ENCODE measurements around the gene ZNF530. TPM values are rescaled to one million over a fixed set of nuclear protein-coding genes. Genes with fewer than 3 reads are reported as not detected.

The ZNF530 gene
- total RNA-seq, 1 donor from 2014 or later, result 7.3 TPM

GRCh38 chr19:57578487-57579205, 21.0 kb upstream of the ZNF530 start, which contains the start of gene ZNF416:
TSS of gene ZNF416 (minus strand) at chr19:57578911. CDS start at chr19:57578704, 207 bp downstream.
- H3K4me3 Mint-ChIP-seq, result peak within 1 kb of the TSS; percentile 80
- DNase-seq (ENCODE audit: low spot score), result peak; percentile 94
- H3K36me3 Mint-ChIP-seq (ENCODE audit: low read depth), result peaks cover 40% of the 10 kb centered on the region
- peaks cover 18% of the 10 kb centered on the region for H3K4me1 Mint-ChIP-seq (ENCODE audit: low read depth)
- intact Hi-C loops (cut with micrococcal nuclease), result loop anchor here (1.0 to 2.0 kb wide), 21 partner anchors 19 to 1438 kb away; partner anchors contain the start of genes TRAPPC2B, ZNF134, ZNF17 and ZNF211
- H3K27ac Mint-ChIP-seq, result peak within 1 kb of the TSS; percentile 74
- no peaks in the 10 kb centered on the region for H3K27me3 Mint-ChIP-seq (ENCODE audit: insufficient read depth)
- H3K9me3 Mint-ChIP-seq, result peaks cover 68% of the 10 kb centered on the region

GRCh38 chr19:57583104-57583520, 16.6 kb upstream of the ZNF530 start:
- peaks cover 23% of the 10 kb centered on the region for H3K4me1 Mint-ChIP-seq (ENCODE audit: low read depth)
- DNase-seq (ENCODE audit: low spot score), result no peak
- H3K27ac Mint-ChIP-seq, result no peak overlapping the region
- peaks cover 25% of the 10 kb centered on the region for H3K36me3 Mint-ChIP-seq (ENCODE audit: low read depth)
- H3K4me3 Mint-ChIP-seq, result peak overlapping the region; percentile 92
- peaks cover 62% of the 10 kb centered on the region for H3K9me3 Mint-ChIP-seq
- H3K27me3 Mint-ChIP-seq (ENCODE audit: insufficient read depth), result no peaks in the 10 kb centered on the region
- intact Hi-C loops (cut with micrococcal nuclease), result no loop called here

DNA sequence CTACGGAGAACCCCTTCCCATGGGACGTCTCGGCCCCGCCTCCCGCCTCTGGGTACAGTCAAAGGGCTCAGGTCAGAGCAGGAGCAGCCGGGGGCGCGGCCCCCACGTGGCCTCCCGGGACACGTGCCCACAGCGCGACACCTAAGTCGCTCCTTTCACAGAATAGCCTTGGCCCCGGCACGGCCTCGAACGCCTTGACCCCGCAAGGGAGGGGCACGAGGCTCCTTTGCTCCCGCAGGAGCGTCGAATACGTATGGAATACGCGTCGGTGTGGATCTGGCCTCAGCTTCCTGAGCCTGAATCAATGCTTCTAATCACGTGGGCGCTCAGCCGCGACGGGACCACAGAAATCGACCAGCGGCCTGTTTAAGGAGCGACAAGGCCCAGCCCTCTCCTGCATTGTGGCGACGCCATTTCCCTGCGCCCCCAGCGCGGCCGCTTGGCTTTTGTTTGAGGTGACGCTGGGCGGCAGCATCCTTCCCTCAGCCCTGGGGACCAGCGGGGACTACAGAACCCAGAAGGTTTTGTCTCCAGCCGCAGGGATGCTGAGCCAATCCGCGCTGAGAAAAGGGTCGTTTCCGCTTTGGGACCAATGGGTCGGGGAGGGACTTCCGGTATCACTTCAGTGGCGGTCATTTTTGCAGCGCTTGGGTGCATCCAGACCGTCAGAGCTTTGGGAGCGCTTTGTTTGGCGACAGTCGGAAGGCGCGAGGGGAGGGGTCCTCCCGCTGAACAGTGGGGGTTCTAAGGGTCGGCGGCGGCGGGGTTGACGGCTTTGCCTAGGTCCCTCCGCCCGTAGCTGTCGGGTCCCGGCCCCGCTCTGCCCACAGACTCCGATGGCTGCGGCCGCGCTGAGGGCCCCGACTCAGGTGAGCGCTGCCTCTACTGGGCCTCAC, 15.9 kb upstream of the ZNF530 start, which contains the start of gene ZIK1:
ZIK1 (plus strand) TSS at position 625 of the 896 bp plus-strand sequence; CDS start at position 837, 212 bp downstream.
- Mint-ChIP-seq H3K4me1 (ENCODE audit: low read depth) (peaks cover 20% of the 10 kb centered on the region), H3K27ac (peak within 1 kb of the TSS; percentile 81), H3K4me3 (peak within 1 kb of the TSS; percentile 92), H3K9me3 (peaks cover 68% of the 10 kb centered on the region), H3K36me3 (ENCODE audit: low read depth) (peaks cover 29% of the 10 kb centered on the region), H3K27me3 (ENCODE audit: insufficient read depth) (no peaks in the 10 kb centered on the region)
- intact Hi-C loops (cut with micrococcal nuclease), result loop anchor here (1.0 kb wide), 1 partner anchor 98 kb away; the partner anchor contains the start of gene ZNF551
- peak; percentile 81 for DNase-seq (ENCODE audit: low spot score)

DNA sequence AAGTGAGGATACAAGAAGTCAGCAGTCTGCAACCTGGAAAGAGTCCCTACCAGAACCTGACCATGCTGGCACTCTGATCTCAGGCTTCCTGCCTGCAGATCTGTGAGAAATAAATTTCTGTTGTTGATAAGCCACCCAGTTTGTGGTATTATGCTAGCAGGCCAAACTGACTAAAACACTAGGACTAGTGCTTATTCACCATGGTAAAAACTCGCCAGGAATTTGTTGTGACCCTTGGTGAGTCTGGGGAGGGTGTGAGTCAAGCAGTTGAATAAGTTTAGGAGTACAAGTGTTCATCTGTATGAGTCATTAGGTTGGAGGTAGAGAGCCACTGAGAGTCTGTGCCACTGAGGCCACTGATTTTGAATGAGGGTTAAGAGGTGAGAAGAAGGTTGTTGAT, 12.2 kb upstream of the ZNF530 start:
- peaks cover 77% of the 10 kb centered on the region for H3K9me3 Mint-ChIP-seq
- intact Hi-C loops (cut with micrococcal nuclease), result no loop called here
- no peak for DNase-seq (ENCODE audit: low spot score)
- no peak overlapping the region for H3K27ac Mint-ChIP-seq
- no peak overlapping the region for H3K4me3 Mint-ChIP-seq
- peaks cover 59% of the 10 kb centered on the region for H3K36me3 Mint-ChIP-seq (ENCODE audit: low read depth)
- H3K4me1 Mint-ChIP-seq (ENCODE audit: low read depth), result peaks cover 16% of the 10 kb centered on the region
- no peaks in the 10 kb centered on the region for H3K27me3 Mint-ChIP-seq (ENCODE audit: insufficient read depth)

GRCh38 chr19:57599377-57599760, 316 bp upstream of the ZNF530 start:
- H3K27me3 Mint-ChIP-seq (ENCODE audit: insufficient read depth), result no peaks in the 10 kb centered on the region
- H3K27ac Mint-ChIP-seq, result peak overlapping the region; percentile 58
- peak overlapping the region; percentile 85 for H3K4me3 Mint-ChIP-seq
- peaks cover 16% of the 10 kb centered on the region for H3K4me1 Mint-ChIP-seq (ENCODE audit: low read depth)
- intact Hi-C loops (cut with micrococcal nuclease), result loop anchor here (1.0 kb wide), 4 partner anchors 15 to 40 kb away; partner anchors contain the start of genes ZNF134, ZNF211 and ZNF550
- H3K9me3 Mint-ChIP-seq, result peaks cover 61% of the 10 kb centered on the region
- DNase-seq (ENCODE audit: low spot score), result no peak
- peaks cover 29% of the 10 kb centered on the region for H3K36me3 Mint-ChIP-seq (ENCODE audit: low read depth)

GRCh38 chr19:57606931-57607330, 7.2 kb downstream of the ZNF530 start:
- Mint-ChIP-seq H3K9me3 (peaks cover 76% of the 10 kb centered on the region), H3K27me3 (ENCODE audit: insufficient read depth) (no peaks in the 10 kb centered on the region), H3K4me3 (no peak overlapping the region), H3K4me1 (ENCODE audit: low read depth) (no peaks in the 10 kb centered on the region), H3K27ac (no peak overlapping the region), H3K36me3 (ENCODE audit: low read depth) (peaks cover 53% of the 10 kb centered on the region)
- DNase-seq (ENCODE audit: low spot score), result no peak
- intact Hi-C loops (cut with micrococcal nuclease), result no loop called here

DNA sequence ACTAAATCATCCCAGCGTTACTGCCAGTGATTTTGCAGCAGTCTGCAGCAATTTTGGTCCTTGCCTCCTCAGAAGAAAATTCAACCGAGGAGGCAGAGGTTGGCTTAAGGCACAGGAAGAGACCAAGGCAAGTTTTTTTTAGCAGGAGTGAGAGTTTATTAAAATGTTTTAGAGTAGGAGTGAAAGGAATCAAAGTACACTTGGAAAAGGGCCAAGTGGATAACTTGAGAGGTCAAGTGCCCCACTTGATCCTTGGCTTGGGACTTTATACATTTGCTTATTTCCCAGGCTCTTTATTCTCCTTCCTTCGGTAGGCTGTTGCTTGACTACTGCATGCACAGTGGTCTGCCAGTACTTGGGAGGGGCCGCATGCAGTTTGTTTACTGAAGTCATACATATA, 11.4 kb downstream of the ZNF530 start:
- Mint-ChIP-seq H3K9me3 (peaks cover 74% of the 10 kb centered on the region), H3K27me3 (ENCODE audit: insufficient read depth) (no peaks in the 10 kb centered on the region), H3K4me1 (ENCODE audit: low read depth) (peaks cover 11% of the 10 kb centered on the region), H3K36me3 (ENCODE audit: low read depth) (peaks cover 36% of the 10 kb centered on the region), H3K4me3 (no peak overlapping the region), H3K27ac (no peak overlapping the region)
- no peak for DNase-seq (ENCODE audit: low spot score)
- intact Hi-C loops (cut with micrococcal nuclease), result loop anchor here (10.0 kb wide), 1 partner anchor 544 kb away; the partner anchor contains the start of gene ZNF329

DNA sequence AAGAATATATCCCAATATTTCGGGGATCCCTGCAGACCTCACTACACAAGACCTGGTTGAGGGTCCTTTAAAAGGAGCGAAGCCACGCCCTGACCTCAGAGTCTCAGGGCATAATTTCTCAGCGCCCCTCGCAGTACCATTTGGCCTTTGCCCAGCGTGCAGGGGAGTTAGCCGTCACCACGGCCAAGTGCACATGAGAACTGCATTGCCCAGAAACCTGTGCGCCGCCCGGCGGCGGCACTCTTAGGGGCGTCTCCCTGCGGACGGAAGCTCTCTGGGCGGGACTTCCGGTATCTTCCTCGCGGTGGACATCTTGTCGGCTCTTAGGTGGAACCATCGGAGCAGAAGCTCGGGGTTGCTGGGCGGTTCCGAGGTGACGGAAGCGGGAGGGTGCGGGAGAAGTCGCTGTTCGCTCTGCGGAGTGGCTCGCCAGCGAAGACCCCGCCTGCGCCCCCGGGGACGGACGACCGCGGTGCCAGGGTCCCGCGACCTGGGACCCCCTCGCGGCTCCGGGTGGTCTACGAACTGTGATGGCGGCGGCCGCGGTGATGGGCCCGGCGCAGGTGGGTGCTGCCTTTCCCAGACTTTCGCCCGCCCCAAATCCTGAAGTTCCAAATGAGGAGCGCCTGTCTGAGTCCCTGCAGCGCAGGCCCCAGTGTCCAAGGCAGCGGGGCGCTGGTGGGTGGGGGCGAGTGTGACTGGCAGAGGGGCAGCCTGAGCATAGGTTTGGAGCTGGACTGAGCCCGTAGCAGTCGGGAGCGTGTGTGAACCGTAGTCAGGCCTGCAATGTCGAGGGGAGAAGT, 14.5 kb downstream of the ZNF530 start, which contains the start of gene ZNF134:
ZNF134 (plus strand) TSS at position 302 of the 803 bp plus-strand sequence. CDS start 5,227 bp downstream, outside the sequence.
- H3K9me3 Mint-ChIP-seq, result peaks cover 71% of the 10 kb centered on the region
- peak; percentile 84 for DNase-seq (ENCODE audit: low spot score)
- peaks cover 42% of the 10 kb centered on the region for H3K36me3 Mint-ChIP-seq (ENCODE audit: low read depth)
- peak within 1 kb of the TSS; percentile 90 for H3K4me3 Mint-ChIP-seq
- H3K27ac Mint-ChIP-seq, result peak within 1 kb of the TSS; percentile 78
- H3K4me1 Mint-ChIP-seq (ENCODE audit: low read depth), result peaks cover 11% of the 10 kb centered on the region
- intact Hi-C loops (cut with micrococcal nuclease), result loop anchor here (1.0 to 10.0 kb wide), 12 partner anchors 15 to 541 kb away; partner anchors contain the start of genes ZNF17, ZNF211, ZNF329 and ZNF417
- no peaks in the 10 kb centered on the region for H3K27me3 Mint-ChIP-seq (ENCODE audit: insufficient read depth)

DNA sequence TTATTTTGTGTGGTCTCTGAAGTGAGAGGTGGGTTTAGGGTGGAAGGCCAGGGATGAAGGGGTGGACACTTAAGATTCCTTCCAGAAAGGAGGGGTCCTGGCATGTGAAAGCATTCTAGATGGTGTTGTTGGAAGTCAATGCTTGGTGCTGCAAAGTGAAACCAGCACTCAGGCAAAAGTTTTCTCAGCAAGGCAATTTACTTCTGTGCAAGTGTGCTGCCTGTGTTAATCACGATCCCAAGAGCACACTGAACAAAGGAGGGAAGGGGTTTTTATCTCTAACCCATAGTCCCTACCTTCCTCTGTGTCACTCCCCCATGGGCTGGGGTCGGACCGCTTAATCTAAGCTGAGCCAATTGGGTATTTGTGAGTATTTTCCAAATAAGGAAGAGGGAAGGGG, 15.7 kb downstream of the ZNF530 start:
- peak overlapping the region; percentile 72 for H3K27ac Mint-ChIP-seq
- no peak for DNase-seq (ENCODE audit: low spot score)
- peaks cover 83% of the 10 kb centered on the region for H3K9me3 Mint-ChIP-seq
- intact Hi-C loops (cut with micrococcal nuclease), result loop anchor here (10.0 kb wide), 1 partner anchor 539 kb away; the partner anchor contains the start of gene ZNF329
- H3K4me3 Mint-ChIP-seq, result peak overlapping the region; percentile 90
- H3K27me3 Mint-ChIP-seq (ENCODE audit: insufficient read depth), result no peaks in the 10 kb centered on the region
- peaks cover 54% of the 10 kb centered on the region for H3K36me3 Mint-ChIP-seq (ENCODE audit: low read depth)
- peaks cover 11% of the 10 kb centered on the region for H3K4me1 Mint-ChIP-seq (ENCODE audit: low read depth)

GRCh38 chr19:57620673-57621348, 21.1 kb downstream of the ZNF530 start:
- DNase-seq (ENCODE audit: low spot score), result no peak
- no peaks in the 10 kb centered on the region for H3K4me1 Mint-ChIP-seq (ENCODE audit: low read depth)
- no peak overlapping the region for H3K4me3 Mint-ChIP-seq
- H3K9me3 Mint-ChIP-seq, result peaks cover 81% of the 10 kb centered on the region
- no peaks in the 10 kb centered on the region for H3K27me3 Mint-ChIP-seq (ENCODE audit: insufficient read depth)
- intact Hi-C loops (cut with micrococcal nuclease), result loop anchor here (5.0 kb wide), 1 partner anchor 509 kb away; no protein-coding TSS in a partner anchor
- peaks cover 71% of the 10 kb centered on the region for H3K36me3 Mint-ChIP-seq (ENCODE audit: low read depth)
- no peak overlapping the region for H3K27ac Mint-ChIP-seq

DNA sequence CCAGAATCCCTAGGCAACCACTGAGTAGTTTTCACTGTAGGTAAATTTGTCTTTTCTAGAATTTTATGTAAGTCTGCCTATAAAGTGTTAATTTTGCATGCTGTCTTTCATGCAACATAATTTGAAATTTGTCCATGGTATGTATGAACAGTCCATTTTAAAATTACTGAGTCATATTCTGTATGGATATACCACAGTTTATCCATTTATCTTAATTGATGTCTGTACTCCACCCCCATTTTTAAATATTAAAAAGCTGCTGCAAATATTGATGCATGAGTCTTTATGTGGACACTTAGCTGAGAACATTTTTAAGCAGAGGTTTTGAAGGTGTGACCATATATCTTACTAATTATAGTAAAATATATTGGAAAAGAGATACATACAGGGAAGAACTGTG, 23.4 kb downstream of the ZNF530 start:
- H3K27me3 Mint-ChIP-seq (ENCODE audit: insufficient read depth), result no peaks in the 10 kb centered on the region
- no peak for DNase-seq (ENCODE audit: low spot score)
- H3K9me3 Mint-ChIP-seq, result peaks cover 72% of the 10 kb centered on the region
- no peaks in the 10 kb centered on the region for H3K4me1 Mint-ChIP-seq (ENCODE audit: low read depth)
- H3K27ac Mint-ChIP-seq, result no peak overlapping the region
- H3K36me3 Mint-ChIP-seq (ENCODE audit: low read depth), result peaks cover 53% of the 10 kb centered on the region
- no peak overlapping the region for H3K4me3 Mint-ChIP-seq
- intact Hi-C loops (cut with micrococcal nuclease), result loop anchor here (5.0 kb wide), 1 partner anchor 511 kb away; no protein-coding TSS in a partner anchor

Measured in activated T-helper 1 cell treated with anti-CD3 and anti-CD28 coated beads, Interleukin-12 subunit alpha, Interleukin-12 subunit beta, Interleukin-2, Interleukin-4 antibody, amounts not matched to agents 30 ng/mL and 10 ng/mL and 1 ng/mL, durations not matched to agents 14 hours and 24 hours and 36 hours (primary cell).